ENCODE results near the gene ZFPM1. TPM values are rescaled to one million over a fixed set of nuclear protein-coding genes. Genes with fewer than 3 reads are reported as not detected.

ZFPM1 gene
- total RNA-seq, 1 donor from 2014 or later = 5.5 TPM

- H3K27ac ChIP-seq = no peak overlapping the region
- H3K27me3 ChIP-seq = no peaks in the 10 kb centered on the region
- DNase-seq (ENCODE audit: low spot score in 2 of 2) = no peak
- H3K9me3 ChIP-seq = no peaks in the 10 kb centered on the region
- TF ChIP-seq CTCF (IDR thresholded peaks at IDR 0.05) = no peak
- H3K4me1 ChIP-seq = peaks cover 0 to 4% of the 10 kb centered on the region in 2 donors
- intact Hi-C loops (cut with DNase I) = no loop called here
- H3K4me3 ChIP-seq = no peak overlapping the region
- H3K36me3 ChIP-seq = no peaks in the 10 kb centered on the region
These were observed 18.0 kb downstream of the ZFPM1 start for GRCh38 chr16:88471115-88471514.

- Histone ChIP-seq H3K27ac (no peak overlapping the region), H3K4me1 (peaks cover 0 to 4% of the 10 kb centered on the region in 2 donors), H3K9me3 (no peaks in the 10 kb centered on the region), H3K27me3 (no peaks in the 10 kb centered on the region), H3K36me3 (no peaks in the 10 kb centered on the region), H3K4me3 (no peak overlapping the region)
- no peak for DNase-seq (ENCODE audit: low spot score in 2 of 2)
- intact Hi-C loops (cut with DNase I) = no loop called here
- no peak for TF ChIP-seq CTCF (IDR thresholded peaks at IDR 0.05)
These were observed 18.5 kb downstream of the ZFPM1 start for GRCh38 chr16:88471575-88471974.

GRCh38 chr16:88472069-88472468 is 19.0 kb downstream of the ZFPM1 start:
- H3K27me3 ChIP-seq = no peaks in the 10 kb centered on the region
- peaks cover 0 to 4% of the 10 kb centered on the region in 2 donors for H3K4me1 ChIP-seq
- H3K9me3 ChIP-seq = no peaks in the 10 kb centered on the region
- H3K27ac ChIP-seq = peak overlapping the region in 1 of 2 donors; percentile 76
- DNase-seq (ENCODE audit: low spot score in 2 of 2) = no peak
- intact Hi-C loops (cut with DNase I) = no loop called here
- no peaks in the 10 kb centered on the region for H3K36me3 ChIP-seq
- no peak for TF ChIP-seq CTCF (IDR thresholded peaks at IDR 0.05)
- no peak overlapping the region for H3K4me3 ChIP-seq

GRCh38 chr16:88472637-88473205 is 19.6 kb downstream of the ZFPM1 start:
- no peak for TF ChIP-seq CTCF (IDR thresholded peaks at IDR 0.05)
- no peaks in the 10 kb centered on the region for H3K9me3 ChIP-seq
- peak overlapping the region in 1 of 2 donors; percentile 76 for H3K27ac ChIP-seq
- no peak for DNase-seq (ENCODE audit: low spot score in 2 of 2)
- H3K36me3 ChIP-seq = no peaks in the 10 kb centered on the region
- intact Hi-C loops (cut with DNase I) = no loop called here
- no peaks in the 10 kb centered on the region for H3K27me3 ChIP-seq
- H3K4me1 ChIP-seq = peaks cover 0 to 4% of the 10 kb centered on the region in 2 donors
- peak overlapping the region in 1 of 2 donors; percentile 44 for H3K4me3 ChIP-seq

- Histone ChIP-seq H3K4me3 (peak overlapping the region; percentile 20 to 44), H3K9me3 (no peaks in the 10 kb centered on the region), H3K27ac (peak overlapping the region; percentile 49 to 76), H3K27me3 (no peaks in the 10 kb centered on the region), H3K4me1 (peaks cover 0 to 4% of the 10 kb centered on the region in 2 donors), H3K36me3 (no peaks in the 10 kb centered on the region)
- no peak for TF ChIP-seq CTCF (IDR thresholded peaks at IDR 0.05)
- DNase-seq (ENCODE audit: low spot score in 2 of 2) = peak in 1 of 2 donors; percentile 81
- intact Hi-C loops (cut with DNase I) = no loop called here
These were observed 20.8 kb downstream of the ZFPM1 start for GRCh38 chr16:88473666-88474534.

Data from ascending aorta (tissue), 2 donors.